GM12878 (cell line): ENCODE data around the gene SPNS1. TPM values are rescaled to one million over a fixed set of nuclear protein-coding genes. Genes with fewer than 3 reads are reported as not detected.

ENCODE experiments used
- ATAC-seq: fragments of 200-7000 bp; cut with Tn5 transposase; 3 replicates; pipeline ENCODE4 v1.9.1; 2020; ENCODE audit warnings: mild to moderate bottlenecking, moderate library complexity
- BruUV-seq: library from RNA; stranded (reverse); fragments of 400-500 nt; replicated peaks from 2 replicates; lab custom pipeline; 2021; lab: Mats Ljungman, UMichigan
- CTCF ChIA-PET: fragments of 300-600 bp; sonication (Branson Sonifier 250); formaldehyde crosslinking; extraction: SDS; loops from one replicate; lab custom pipeline; 2021; ENCODE audit warnings: inconsistent platforms; lab: Yijun Ruan, JAX
- POLR2A ChIA-PET: fragments of 350-600 bp; formaldehyde crosslinking; extraction: SDS; loops from one replicate; lab custom pipeline; 2021; ENCODE audit warnings: inconsistent platforms; lab: Charles Lee
- RAD21 ChIA-PET: fragments of 300-600 bp; sonication (Branson Sonifier 250); formaldehyde crosslinking; loops from one replicate; lab custom pipeline; 2023; ENCODE audit warnings: antibody characterized with exemption; ENCODE audit not compliant: unreplicated experiment; lab: Charles Lee
- SMC1A ChIA-PET: fragments of 300-600 bp; sonication (Branson Sonifier 250); formaldehyde crosslinking; loops from one replicate; lab custom pipeline; 2023; ENCODE audit not compliant: unreplicated experiment, uncharacterized antibody; lab: Charles Lee
- DNase-seq: peaks from one replicate; pipeline ENCODE4 v3.0.0-alpha.2; 2011; ENCODE audit warnings: low read depth, low spot score
- FAIRE-seq: peaks from 3 replicates; lab custom pipeline; 2011; peaks lifted over from hg19 to GRCh38; lab: Jason Lieb, UNC
- H2AFZ ChIP-seq: 2 replicates; pipeline ENCODE4 v1.6.0; 2011; ENCODE audit warnings: low read depth, low read length, control low read depth; ENCODE audit not compliant: control insufficient read depth
- H3K27ac ChIP-seq: 2 replicates; pipeline ENCODE4 v1.5.1; 2011; ENCODE audit warnings: control low read depth; ENCODE audit not compliant: control insufficient read depth, insufficient read depth
- H3K27me3 ChIP-seq, 2 experiments: replicated peaks in 1 of 2; 2 replicates each; pipeline versions ENCODE4 v1.6.0 to v1.6.1; 2011; ENCODE audit warnings: low read length in 1 of 2; ENCODE audit not compliant: control insufficient read depth in 2 of 2, insufficient read depth in 2 of 2
- H3K36me3 ChIP-seq, 2 experiments: 2 replicates each; pipeline ENCODE4 v1.5.1; 2011; ENCODE audit warnings: low read length in 1 of 2; ENCODE audit not compliant: control insufficient read depth in 2 of 2, insufficient read depth in 2 of 2
- H3K4me1 ChIP-seq: 2 replicates; pipeline ENCODE4 v1.6.1; 2011; ENCODE audit warnings: mild to moderate bottlenecking, low read length, moderate library complexity, mixed read lengths; ENCODE audit not compliant: control insufficient read depth, insufficient read depth
- H3K4me2 ChIP-seq: 2 replicates; pipeline ENCODE4 v1.6.0; 2011; ENCODE audit warnings: control low read depth; ENCODE audit not compliant: control insufficient read depth, insufficient read depth
- H3K4me3 ChIP-seq: fragments of 200-600 bp; sonication (generic); 2 replicates; pipeline ENCODE4 v1.5.1; 2016
- H3K79me2 ChIP-seq: 2 replicates; pipeline ENCODE4 v1.6.0; 2011; ENCODE audit warnings: low read length; ENCODE audit not compliant: control insufficient read depth, insufficient read depth
- H3K9ac ChIP-seq: 2 replicates; pipeline ENCODE4 v1.8.0; 2011; ENCODE audit warnings: low read length, control low read depth, mixed read lengths; ENCODE audit not compliant: control insufficient read depth, insufficient read depth
- H3K9me3 ChIP-seq: replicated peaks from 3 replicates; pipeline ENCODE4 v1.5.1; 2011; ENCODE audit warnings: mild to moderate bottlenecking, low read length; ENCODE audit not compliant: control insufficient read depth, insufficient read depth
- H4K20me1 ChIP-seq: 2 replicates; pipeline ENCODE4 v1.6.0; 2011; ENCODE audit not compliant: control insufficient read depth, insufficient read depth
- BRCA1 ChIP-seq: IDR thresholded peaks from 2 replicates; pipeline ENCODE4 v1.6.1; 2011; ENCODE audit warnings: low read depth, low read length, improper control_type of control experiment
- FOXM1 ChIP-seq: IDR thresholded peaks from 2 replicates; pipeline ENCODE4 v1.6.1; 2012; ENCODE audit warnings: low read depth, mild to moderate bottlenecking, inconsistent platforms, low read length, moderate library complexity
- HCFC1 ChIP-seq: fragments of 150-350 bp; IDR thresholded peaks from 2 replicates; pipeline ENCODE4 v1.6.1; 2014; ENCODE audit warnings: low read length
- SIX5 ChIP-seq: IDR thresholded peaks from 2 replicates; pipeline ENCODE4 v1.6.1; 2011; ENCODE audit warnings: mild to moderate bottlenecking, low read depth, low read length, moderate library complexity; ENCODE audit not compliant: severe bottlenecking
- SMAD1 ChIP-seq: fragments of 450-650 bp; IDR thresholded peaks from 2 replicates; pipeline ENCODE4 v1.6.1; 2018; ENCODE audit warnings: mild to moderate bottlenecking, low read depth; ENCODE audit not compliant: partially characterized antibody
- SMARCA5 ChIP-seq: fragments of 450-650 bp; IDR thresholded peaks from 2 replicates; pipeline ENCODE4 v1.6.1; 2017; ENCODE audit warnings: mild to moderate bottlenecking
- SREBF1 ChIP-seq: IDR thresholded peaks from 2 replicates; pipeline ENCODE4 v1.6.1; 2012; ENCODE audit warnings: mild to moderate bottlenecking, low read length
- SRF ChIP-seq, 2 experiments: IDR thresholded peaks; 2 replicates each; pipeline ENCODE4 v1.6.1; 2011; ENCODE audit warnings: low read depth in 2 of 2, low read length in 2 of 2, mild to moderate bottlenecking in 1 of 2, moderate library complexity in 1 of 2
- YBX1 ChIP-seq: fragments of 450-650 bp; IDR thresholded peaks from 2 replicates; pipeline ENCODE4 v1.6.1; 2016; ENCODE audit warnings: antibody characterized with exemption
- ZNF24 ChIP-seq: fragments of 450-650 bp; IDR thresholded peaks from 2 replicates; pipeline ENCODE4 v1.6.1; 2017; ENCODE audit warnings: antibody characterized with exemption, mild to moderate bottlenecking
- WGBS: methylation state at CpG from one replicate; pipeline ENCODE4 v1.1.6; 2016; ENCODE audit warnings: low lambda C conversion rate; ENCODE audit not compliant: insufficient replicate concordance, insufficient coverage; ENCODE audit errors: missing lambda C conversion rate; 5-methylcytosine and 5-hydroxymethylcytosine counted together
- in situ Hi-C: fragments of 300-500 bp; cut with MboI; formaldehyde crosslinking; loops from 9 replicates; pipeline ENCODE4 v1.14.3; 2018; ENCODE audit warnings: mixed read lengths
- intact Hi-C: fragments of 100-400 bp; cut with micrococcal nuclease; formaldehyde crosslinking; loops from one replicate; pipeline ENCODE4 v1.14.2; 2022; ENCODE audit not compliant: unreplicated experiment
- polyA plus RNA-seq, 11 experiments: library from polyadenylated mRNA; depleted of rRNA in 4 of 11; unstranded in 6 of 11; stranded (reverse) in 5 of 11; fragments of >200 nt; fragmentation: Nextera tagmentation in 4 of 11; fragmentation: Illumina TruSeq in 1 of 11; extraction: Ambion mirVana in 4 of 11; extraction: Trizol in 1 of 11; gene quantifications; 1 replicate in 1 of 11; 2 replicates in 10 of 11; pipeline versions ENCODE4 v1.2.1 to v1.2.3, GENCODE V29; 2011 to 2016; ENCODE audit warnings: inconsistent platforms in 2 of 11, missing spikeins in 2 of 11, low read depth in 1 of 11
- total RNA-seq, 4 experiments: library from RNA; depleted of rRNA in 3 of 4; stranded (reverse); fragments of >200 nt in 3 of 4; fragmentation: Illumina TruSeq in 1 of 4; extraction: Trizol in 1 of 4; gene quantifications; 2 replicates each; pipeline versions ENCODE4 v1.2.1 to v1.2.3, GENCODE V29; 2013 to 2021
- TF ChIP-seq, protein P1 (sequence below): fragments of 450-650 bp; IDR thresholded peaks from 2 replicates; pipeline ENCODE4 v1.6.1; 2017; ENCODE audit warnings: borderline replicate concordance
- TF ChIP-seq, protein P2 (sequence below): fragments of 450-650 bp; IDR thresholded peaks from 2 replicates; pipeline ENCODE4 v1.6.1; 2018; ENCODE audit warnings: mild to moderate bottlenecking, low read depth, moderate library complexity; ENCODE audit not compliant: partially characterized antibody
- TF ChIP-seq, protein P3 (sequence below): fragments of 150-350 bp; IDR thresholded peaks from 2 replicates; pipeline ENCODE4 v1.6.1; 2014; ENCODE audit warnings: mild to moderate bottlenecking, low read depth, low read length

SPNS1 gene
- total and polyA plus RNA-seq, 10 of the 15 experiments (the other 5 are each of a cell fraction or from before 2014, with no cell fraction given): 0.16 to 37.6 (median 12.0) TPM

DNA sequence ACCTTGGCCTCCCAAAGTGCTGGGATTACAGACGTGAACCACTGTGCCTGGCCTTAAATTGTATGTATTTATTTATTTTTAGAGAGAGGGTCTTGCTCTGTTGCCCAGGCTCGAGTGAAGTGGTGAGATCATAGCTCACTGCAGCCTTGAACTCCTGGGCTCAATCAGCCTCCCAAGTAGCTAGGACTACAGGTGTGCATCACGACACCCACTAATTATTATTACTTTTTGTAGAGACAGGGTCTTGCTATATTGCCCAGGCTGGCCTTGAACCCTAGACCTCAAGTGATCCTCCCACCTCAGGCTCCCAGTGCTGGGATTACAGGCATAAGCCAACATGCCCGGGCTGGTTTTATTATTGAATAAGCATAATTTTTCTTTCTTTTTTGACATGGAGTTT is 27.9 kb upstream of the SPNS1 start (continued):
- TF ChIP-seq, protein P1, sequence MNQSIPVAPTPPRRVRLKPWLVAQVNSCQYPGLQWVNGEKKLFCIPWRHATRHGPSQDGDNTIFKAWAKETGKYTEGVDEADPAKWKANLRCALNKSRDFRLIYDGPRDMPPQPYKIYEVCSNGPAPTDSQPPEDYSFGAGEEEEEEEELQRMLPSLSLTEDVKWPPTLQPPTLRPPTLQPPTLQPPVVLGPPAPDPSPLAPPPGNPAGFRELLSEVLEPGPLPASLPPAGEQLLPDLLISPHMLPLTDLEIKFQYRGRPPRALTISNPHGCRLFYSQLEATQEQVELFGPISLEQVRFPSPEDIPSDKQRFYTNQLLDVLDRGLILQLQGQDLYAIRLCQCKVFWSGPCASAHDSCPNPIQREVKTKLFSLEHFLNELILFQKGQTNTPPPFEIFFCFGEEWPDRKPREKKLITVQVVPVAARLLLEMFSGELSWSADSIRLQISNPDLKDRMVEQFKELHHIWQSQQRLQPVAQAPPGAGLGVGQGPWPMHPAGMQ: no peak

DNA sequence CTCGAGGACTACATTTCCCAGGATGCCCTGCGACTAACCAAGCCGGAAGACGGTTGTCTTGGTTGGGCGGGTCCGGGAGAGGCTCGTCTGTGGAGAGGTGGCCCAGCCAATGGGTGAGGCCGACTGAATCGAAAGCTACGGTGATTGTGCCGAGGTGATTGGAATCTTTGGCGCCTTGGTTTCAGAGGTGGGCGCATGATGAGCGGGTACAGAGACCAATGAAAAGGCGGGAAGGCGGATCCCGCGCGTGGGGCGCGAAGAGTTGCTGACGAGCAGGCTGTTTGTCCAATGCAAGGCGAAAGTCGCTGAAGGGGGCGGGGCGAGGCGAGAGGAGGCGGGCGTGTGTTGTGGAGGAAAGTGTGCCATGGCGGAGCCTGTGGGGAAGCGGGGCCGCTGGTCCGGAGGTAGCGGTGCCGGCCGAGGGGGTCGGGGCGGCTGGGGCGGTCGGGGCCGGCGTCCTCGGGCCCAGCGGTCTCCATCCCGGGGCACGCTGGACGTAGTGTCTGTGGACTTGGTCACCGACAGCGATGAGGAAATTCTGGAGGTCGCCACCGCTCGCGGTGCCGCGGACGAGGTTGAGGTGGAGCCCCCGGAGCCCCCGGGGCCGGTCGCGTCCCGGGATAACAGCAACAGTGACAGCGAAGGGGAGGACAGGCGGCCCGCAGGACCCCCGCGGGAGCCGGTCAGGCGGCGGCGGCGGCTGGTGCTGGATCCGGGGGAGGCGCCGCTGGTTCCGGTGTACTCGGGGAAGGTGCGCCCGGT is 23.7 kb upstream of the SPNS1 start, which contains the start of gene NFATC2IP:
TSS of gene NFATC2IP (plus strand) at position 290 of the 762 bp plus-strand sequence. CDS start at position 365, 75 bp downstream.
- Histone ChIP-seq H3K27ac (peak within 1 kb of the TSS; percentile 86), H3K4me3 (peak within 1 kb of the TSS; percentile 99), H3K27me3 (no peaks in the 10 kb centered on the region), H3K4me1 (peaks cover 5% of the 10 kb centered on the region), H3K9ac (peak within 1 kb of the TSS; percentile 95), H3K4me2 (peak within 1 kb of the TSS; percentile 77), H3K79me2 (peaks cover 27% of the 10 kb centered on the region), H3K9me3 (no peaks in the 10 kb centered on the region), H3K36me3 (peaks cover 6 to 14% of the 10 kb centered on the region in 2 experiments), H4K20me1 (no peaks in the 10 kb centered on the region), H2AFZ (peak within 1 kb of the TSS; percentile 96)
- intact Hi-C loops: no loop called here
- CTCF ChIA-PET: interaction anchor here (0.6 to 1.8 kb wide), 2 partner anchors 40 to 86 kb away, joined by 3 to 5 read pairs; no protein-coding TSS in a partner anchor
- DNase-seq: peak; percentile 99
- no TSS peak for BruUV-seq
- SMC1A ChIA-PET: interaction anchor here (0.5 to 2.5 kb wide), 5 partner anchors 18 to 129 kb away, joined by 3 to 6 read pairs (median 6); partner anchors contain the start of gene ATXN2L
- POLR2A ChIA-PET: interaction anchor here (0.5 to 2.1 kb wide), 6 partner anchors 23 to 1031 kb away, joined by 3 to 14 read pairs (median 3); partner anchors contain the start of gene RABEP2
- RAD21 ChIA-PET: interaction anchor here (0.6 to 2.0 kb wide), 10 partner anchors 9 to 88 kb away, joined by 3 to 6 read pairs (median 4); partner anchors contain the start of genes RABEP2 and SH2B1
- WGBS: under 1% methylated on average over 69 of the region's 79 CpGs
- in situ Hi-C loops: no loop called here
- peak; percentile 100 for FAIRE-seq
- ATAC-seq: peak; percentile 97
- TF ChIP-seq SMAD1: no peak
- TF ChIP-seq BRCA1: peak; percentile 11; the same call in 1 of the 2 replicates
- no peak for TF ChIP-seq SMARCA5
- peak; percentile 86 for TF ChIP-seq SIX5
- TF ChIP-seq YBX1: no peak
- TF ChIP-seq, protein P2, sequence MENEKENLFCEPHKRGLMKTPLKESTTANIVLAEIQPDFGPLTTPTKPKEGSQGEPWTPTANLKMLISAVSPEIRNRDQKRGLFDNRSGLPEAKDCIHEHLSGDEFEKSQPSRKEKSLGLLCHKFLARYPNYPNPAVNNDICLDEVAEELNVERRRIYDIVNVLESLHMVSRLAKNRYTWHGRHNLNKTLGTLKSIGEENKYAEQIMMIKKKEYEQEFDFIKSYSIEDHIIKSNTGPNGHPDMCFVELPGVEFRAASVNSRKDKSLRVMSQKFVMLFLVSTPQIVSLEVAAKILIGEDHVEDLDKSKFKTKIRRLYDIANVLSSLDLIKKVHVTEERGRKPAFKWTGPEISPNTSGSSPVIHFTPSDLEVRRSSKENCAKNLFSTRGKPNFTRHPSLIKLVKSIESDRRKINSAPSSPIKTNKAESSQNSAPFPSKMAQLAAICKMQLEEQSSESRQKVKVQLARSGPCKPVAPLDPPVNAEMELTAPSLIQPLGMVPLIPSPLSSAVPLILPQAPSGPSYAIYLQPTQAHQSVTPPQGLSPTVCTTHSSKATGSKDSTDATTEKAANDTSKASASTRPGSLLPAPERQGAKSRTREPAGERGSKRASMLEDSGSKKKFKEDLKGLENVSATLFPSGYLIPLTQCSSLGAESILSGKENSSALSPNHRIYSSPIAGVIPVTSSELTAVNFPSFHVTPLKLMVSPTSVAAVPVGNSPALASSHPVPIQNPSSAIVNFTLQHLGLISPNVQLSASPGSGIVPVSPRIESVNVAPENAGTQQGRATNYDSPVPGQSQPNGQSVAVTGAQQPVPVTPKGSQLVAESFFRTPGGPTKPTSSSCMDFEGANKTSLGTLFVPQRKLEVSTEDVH: peak; percentile 91
- peak; percentile 92 for TF ChIP-seq HCFC1
- TF ChIP-seq SREBF1: peak; percentile 73
- no peak for TF ChIP-seq SRF (IDR thresholded peaks at IDR 0.05; ENCODE audit: low read depth in 2 of 2, low read length in 2 of 2)
- TF ChIP-seq FOXM1: no peak
- TF ChIP-seq, protein P3, sequence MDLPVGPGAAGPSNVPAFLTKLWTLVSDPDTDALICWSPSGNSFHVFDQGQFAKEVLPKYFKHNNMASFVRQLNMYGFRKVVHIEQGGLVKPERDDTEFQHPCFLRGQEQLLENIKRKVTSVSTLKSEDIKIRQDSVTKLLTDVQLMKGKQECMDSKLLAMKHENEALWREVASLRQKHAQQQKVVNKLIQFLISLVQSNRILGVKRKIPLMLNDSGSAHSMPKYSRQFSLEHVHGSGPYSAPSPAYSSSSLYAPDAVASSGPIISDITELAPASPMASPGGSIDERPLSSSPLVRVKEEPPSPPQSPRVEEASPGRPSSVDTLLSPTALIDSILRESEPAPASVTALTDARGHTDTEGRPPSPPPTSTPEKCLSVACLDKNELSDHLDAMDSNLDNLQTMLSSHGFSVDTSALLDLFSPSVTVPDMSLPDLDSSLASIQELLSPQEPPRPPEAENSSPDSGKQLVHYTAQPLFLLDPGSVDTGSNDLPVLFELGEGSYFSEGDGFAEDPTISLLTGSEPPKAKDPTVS: no peak
- TF ChIP-seq ZNF24: no peak
